H1 (cell line): ENCODE measurements around the gene ACP4. TPM values are rescaled to one million over a fixed set of nuclear protein-coding genes. Genes with fewer than 3 reads are reported as not detected.

Experiments used
- HDAC6 ChIP-seq: IDR thresholded peaks from one replicate; pipeline ENCODE4 v1.7.1; 2012; ENCODE audit warnings: low read depth, mild to moderate bottlenecking, inconsistent platforms, low read length, moderate library complexity
- polyA plus RNA-seq, 7 experiments: library from polyadenylated mRNA; depleted of rRNA in 3 of 7; stranded (reverse) in 5 of 7; unstranded in 2 of 7; fragments of >200 nt in 5 of 7; fragments of 200-250 nt in 2 of 7; gene quantifications; 1 replicate in 5 of 7; 2 replicates in 1 of 7; 4 replicates in 1 of 7; pipeline versions ENCODE4 v1.2.1 to v1.2.3, GENCODE V29; 2011 to 2013; ENCODE audit warnings: missing spikeins in 2 of 7, mixed read lengths in 2 of 7
- total RNA-seq: library from RNA; stranded (reverse); fragmentation: NEBNext Ultra II Directional; extraction: Animal tissue kit (Norgen Biotek cat#: 25700); gene quantifications from 2 replicates; pipeline ENCODE4 v1.2.1, GENCODE V29; 2021
- TF ChIP-seq, protein P1 (sequence below): fragments of 300-600 bp; sonication (generic); IDR thresholded peaks from 2 replicates; pipeline ENCODE4 v1.7.1; 2012; ENCODE audit warnings: low read length, moderate library complexity, mild to moderate bottlenecking, inconsistent platforms; ENCODE audit not compliant: insufficient replicate concordance

The ACP4 gene
- total and polyA plus RNA-seq, 2 of the 8 experiments (the other 6 are each of a cell fraction or from before 2014, with no cell fraction given) = not detected

GRCh38 chr19:50843205-50843604 is 53.0 kb downstream of the ACP4 start (continued):
- TF ChIP-seq, protein P1, sequence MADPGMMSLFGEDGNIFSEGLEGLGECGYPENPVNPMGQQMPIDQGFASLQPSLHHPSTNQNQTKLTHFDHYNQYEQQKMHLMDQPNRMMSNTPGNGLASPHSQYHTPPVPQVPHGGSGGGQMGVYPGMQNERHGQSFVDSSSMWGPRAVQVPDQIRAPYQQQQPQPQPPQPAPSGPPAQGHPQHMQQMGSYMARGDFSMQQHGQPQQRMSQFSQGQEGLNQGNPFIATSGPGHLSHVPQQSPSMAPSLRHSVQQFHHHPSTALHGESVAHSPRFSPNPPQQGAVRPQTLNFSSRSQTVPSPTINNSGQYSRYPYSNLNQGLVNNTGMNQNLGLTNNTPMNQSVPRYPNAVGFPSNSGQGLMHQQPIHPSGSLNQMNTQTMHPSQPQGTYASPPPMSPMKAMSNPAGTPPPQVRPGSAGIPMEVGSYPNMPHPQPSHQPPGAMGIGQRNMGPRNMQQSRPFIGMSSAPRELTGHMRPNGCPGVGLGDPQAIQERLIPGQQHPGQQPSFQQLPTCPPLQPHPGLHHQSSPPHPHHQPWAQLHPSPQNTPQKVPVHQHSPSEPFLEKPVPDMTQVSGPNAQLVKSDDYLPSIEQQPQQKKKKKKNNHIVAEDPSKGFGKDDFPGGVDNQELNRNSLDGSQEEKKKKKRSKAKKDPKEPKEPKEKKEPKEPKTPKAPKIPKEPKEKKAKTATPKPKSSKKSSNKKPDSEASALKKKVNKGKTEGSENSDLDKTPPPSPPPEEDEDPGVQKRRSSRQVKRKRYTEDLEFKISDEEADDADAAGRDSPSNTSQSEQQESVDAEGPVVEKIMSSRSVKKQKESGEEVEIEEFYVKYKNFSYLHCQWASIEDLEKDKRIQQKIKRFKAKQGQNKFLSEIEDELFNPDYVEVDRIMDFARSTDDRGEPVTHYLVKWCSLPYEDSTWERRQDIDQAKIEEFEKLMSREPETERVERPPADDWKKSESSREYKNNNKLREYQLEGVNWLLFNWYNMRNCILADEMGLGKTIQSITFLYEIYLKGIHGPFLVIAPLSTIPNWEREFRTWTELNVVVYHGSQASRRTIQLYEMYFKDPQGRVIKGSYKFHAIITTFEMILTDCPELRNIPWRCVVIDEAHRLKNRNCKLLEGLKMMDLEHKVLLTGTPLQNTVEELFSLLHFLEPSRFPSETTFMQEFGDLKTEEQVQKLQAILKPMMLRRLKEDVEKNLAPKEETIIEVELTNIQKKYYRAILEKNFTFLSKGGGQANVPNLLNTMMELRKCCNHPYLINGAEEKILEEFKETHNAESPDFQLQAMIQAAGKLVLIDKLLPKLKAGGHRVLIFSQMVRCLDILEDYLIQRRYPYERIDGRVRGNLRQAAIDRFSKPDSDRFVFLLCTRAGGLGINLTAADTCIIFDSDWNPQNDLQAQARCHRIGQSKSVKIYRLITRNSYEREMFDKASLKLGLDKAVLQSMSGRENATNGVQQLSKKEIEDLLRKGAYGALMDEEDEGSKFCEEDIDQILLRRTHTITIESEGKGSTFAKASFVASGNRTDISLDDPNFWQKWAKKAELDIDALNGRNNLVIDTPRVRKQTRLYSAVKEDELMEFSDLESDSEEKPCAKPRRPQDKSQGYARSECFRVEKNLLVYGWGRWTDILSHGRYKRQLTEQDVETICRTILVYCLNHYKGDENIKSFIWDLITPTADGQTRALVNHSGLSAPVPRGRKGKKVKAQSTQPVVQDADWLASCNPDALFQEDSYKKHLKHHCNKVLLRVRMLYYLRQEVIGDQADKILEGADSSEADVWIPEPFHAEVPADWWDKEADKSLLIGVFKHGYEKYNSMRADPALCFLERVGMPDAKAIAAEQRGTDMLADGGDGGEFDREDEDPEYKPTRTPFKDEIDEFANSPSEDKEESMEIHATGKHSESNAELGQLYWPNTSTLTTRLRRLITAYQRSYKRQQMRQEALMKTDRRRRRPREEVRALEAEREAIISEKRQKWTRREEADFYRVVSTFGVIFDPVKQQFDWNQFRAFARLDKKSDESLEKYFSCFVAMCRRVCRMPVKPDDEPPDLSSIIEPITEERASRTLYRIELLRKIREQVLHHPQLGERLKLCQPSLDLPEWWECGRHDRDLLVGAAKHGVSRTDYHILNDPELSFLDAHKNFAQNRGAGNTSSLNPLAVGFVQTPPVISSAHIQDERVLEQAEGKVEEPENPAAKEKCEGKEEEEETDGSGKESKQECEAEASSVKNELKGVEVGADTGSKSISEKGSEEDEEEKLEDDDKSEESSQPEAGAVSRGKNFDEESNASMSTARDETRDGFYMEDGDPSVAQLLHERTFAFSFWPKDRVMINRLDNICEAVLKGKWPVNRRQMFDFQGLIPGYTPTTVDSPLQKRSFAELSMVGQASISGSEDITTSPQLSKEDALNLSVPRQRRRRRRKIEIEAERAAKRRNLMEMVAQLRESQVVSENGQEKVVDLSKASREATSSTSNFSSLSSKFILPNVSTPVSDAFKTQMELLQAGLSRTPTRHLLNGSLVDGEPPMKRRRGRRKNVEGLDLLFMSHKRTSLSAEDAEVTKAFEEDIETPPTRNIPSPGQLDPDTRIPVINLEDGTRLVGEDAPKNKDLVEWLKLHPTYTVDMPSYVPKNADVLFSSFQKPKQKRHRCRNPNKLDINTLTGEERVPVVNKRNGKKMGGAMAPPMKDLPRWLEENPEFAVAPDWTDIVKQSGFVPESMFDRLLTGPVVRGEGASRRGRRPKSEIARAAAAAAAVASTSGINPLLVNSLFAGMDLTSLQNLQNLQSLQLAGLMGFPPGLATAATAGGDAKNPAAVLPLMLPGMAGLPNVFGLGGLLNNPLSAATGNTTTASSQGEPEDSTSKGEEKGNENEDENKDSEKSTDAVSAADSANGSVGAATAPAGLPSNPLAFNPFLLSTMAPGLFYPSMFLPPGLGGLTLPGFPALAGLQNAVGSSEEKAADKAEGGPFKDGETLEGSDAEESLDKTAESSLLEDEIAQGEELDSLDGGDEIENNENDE = no peak
- TF ChIP-seq HDAC6 = no peak
- TF ChIP-seq, all 59 proteins: peak for 0
